HG02973 (cell line): ENCODE measurements around the gene ZCCHC2.

Source experiments
- ATAC-seq: cut with Tn5 transposase; IDR thresholded peaks from one replicate; pipeline ENCODE4 v1.9.1; 2021; ENCODE audit warnings: moderate library complexity; ENCODE audit not compliant: unreplicated experiment

Gene ZCCHC2

GRCh38 chr18:62537042-62537894, 14.4 kb downstream of the ZCCHC2 start:
- ATAC-seq: no peak

GRCh38 chr18:62537946-62538345, 15.1 kb downstream of the ZCCHC2 start:
- no peak for ATAC-seq

GRCh38 chr18:62538881-62539280, 16.1 kb downstream of the ZCCHC2 start:
- no peak for ATAC-seq

GRCh38 chr18:62539284-62540165, 16.7 kb downstream of the ZCCHC2 start:
- no peak for ATAC-seq

- ATAC-seq: no peak
Observed at GRCh38 chr18:62543021-62543420, 20.2 kb downstream of the ZCCHC2 start.

GRCh38 chr18:62545098-62545497, 22.3 kb downstream of the ZCCHC2 start:
- no peak for ATAC-seq

- no peak for ATAC-seq
Observed at GRCh38 chr18:62549755-62550154, 26.9 kb downstream of the ZCCHC2 start.

GRCh38 chr18:62550746-62551145, 27.9 kb downstream of the ZCCHC2 start:
- no peak for ATAC-seq

- no peak for ATAC-seq
Observed at GRCh38 chr18:62551972-62552513, 29.2 kb downstream of the ZCCHC2 start.

- ATAC-seq: no peak
Observed at GRCh38 chr18:62554061-62554815, 31.4 kb downstream of the ZCCHC2 start.

- no peak for ATAC-seq
Observed at GRCh38 chr18:62555135-62555534, 32.3 kb downstream of the ZCCHC2 start.

- ATAC-seq: no peak
Observed at GRCh38 chr18:62556397-62556796, 33.6 kb downstream of the ZCCHC2 start.

GRCh38 chr18:62558015-62558663, 35.3 kb downstream of the ZCCHC2 start:
- ATAC-seq: peak; percentile 70

GRCh38 chr18:62564044-62564443, 41.2 kb downstream of the ZCCHC2 start:
- ATAC-seq: no peak

GRCh38 chr18:62566199-62566598, 43.4 kb downstream of the ZCCHC2 start:
- no peak for ATAC-seq

GRCh38 chr18:62566818-62567217, 44.0 kb downstream of the ZCCHC2 start:
- no peak for ATAC-seq

GRCh38 chr18:62569081-62569655, 46.3 kb downstream of the ZCCHC2 start:
- ATAC-seq: no peak

GRCh38 chr18:62571037-62571436, 48.2 kb downstream of the ZCCHC2 start:
- no peak for ATAC-seq

- ATAC-seq: no peak
Observed at GRCh38 chr18:62571648-62572047, 48.8 kb downstream of the ZCCHC2 start.

- no peak for ATAC-seq
Observed at GRCh38 chr18:62572456-62572855, 49.6 kb downstream of the ZCCHC2 start.
